ENCODE data around the gene CCDC85C.

The CCDC85C gene

GRCh38 chr14:99473458-99473857 lies 130.5 kb downstream of the CCDC85C start:
- no peak for DNase-seq (ENCODE audit: low spot score)
- in situ Hi-C loops (cut with MboI; ENCODE audit: low pct_unique_long_range_greater_than_20kb, low sequenced_read_pairs, unreplicated experiment) = no loop called here
- TF ChIP-seq CTCF (IDR thresholded peaks at IDR 0.05; ENCODE audit: extremely low read depth, insufficient read depth, missing control alignments) = no peak

GRCh38 chr14:99472937-99473336 lies 131.1 kb downstream of the CCDC85C start:
- TF ChIP-seq CTCF (IDR thresholded peaks at IDR 0.05; ENCODE audit: extremely low read depth, insufficient read depth, missing control alignments) = no peak
- DNase-seq (ENCODE audit: low spot score) = no peak
- in situ Hi-C loops (cut with MboI; ENCODE audit: low pct_unique_long_range_greater_than_20kb, low sequenced_read_pairs, unreplicated experiment) = no loop called here

DNA sequence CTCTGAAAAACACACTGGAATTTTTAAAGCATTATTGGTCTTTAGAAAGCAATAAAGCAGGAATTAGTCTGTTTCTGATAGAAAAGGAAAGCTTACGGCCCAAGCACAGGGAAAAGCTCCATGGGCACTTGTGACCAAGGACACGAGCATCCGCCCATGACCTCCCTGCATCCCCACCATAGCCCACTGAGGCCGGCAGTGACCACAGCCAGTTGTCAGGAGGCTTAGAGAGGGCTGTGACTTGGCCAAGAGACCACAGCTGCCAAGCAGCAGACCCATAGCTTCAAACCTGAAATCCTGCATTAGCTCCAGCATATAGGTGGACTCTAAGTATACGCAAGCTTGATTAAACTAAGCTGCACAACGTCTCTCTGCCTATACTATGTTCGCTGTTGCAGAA lies 132.3 kb downstream of the CCDC85C start:
- no peak for TF ChIP-seq CTCF (IDR thresholded peaks at IDR 0.05; ENCODE audit: extremely low read depth, insufficient read depth, missing control alignments)
- in situ Hi-C loops (cut with MboI; ENCODE audit: low pct_unique_long_range_greater_than_20kb, low sequenced_read_pairs, unreplicated experiment) = no loop called here
- no peak for DNase-seq (ENCODE audit: low spot score)

DNA sequence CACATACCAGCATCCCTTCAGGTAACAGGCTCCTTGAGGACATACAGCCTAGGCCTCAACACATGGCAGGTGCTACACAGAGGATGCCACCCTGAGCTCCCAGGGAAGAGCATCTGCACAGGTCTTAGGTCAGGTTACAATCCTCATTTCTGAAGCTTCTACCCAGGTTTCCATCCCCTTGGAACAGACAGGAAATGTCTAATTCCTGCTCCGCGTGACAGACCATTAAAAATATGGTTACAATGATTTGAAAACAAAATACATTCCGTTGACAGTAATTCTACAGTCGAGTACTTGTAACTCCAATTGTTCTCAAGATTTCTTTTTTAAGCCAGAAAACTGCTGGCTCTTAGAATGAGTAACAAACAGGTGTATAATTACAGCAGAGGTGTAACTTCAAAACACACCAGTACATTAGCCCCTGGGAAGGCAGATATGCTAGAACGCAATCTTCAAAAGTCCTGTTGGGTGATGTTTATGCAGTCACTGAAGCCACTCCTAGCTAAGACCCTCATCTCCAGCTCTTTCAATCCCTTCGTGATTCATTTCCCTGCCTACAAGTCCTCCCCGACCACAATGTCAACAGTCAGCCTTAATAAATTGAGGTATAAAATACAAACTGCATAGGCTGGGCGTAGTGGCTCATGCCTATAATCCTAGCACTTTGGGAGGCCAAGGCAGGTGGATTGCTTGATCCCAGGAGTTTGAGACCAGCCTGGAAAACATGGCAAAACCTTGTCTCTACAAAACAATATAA lies 135.0 kb downstream of the CCDC85C start:
- in situ Hi-C loops (cut with MboI; ENCODE audit: low pct_unique_long_range_greater_than_20kb, low sequenced_read_pairs, unreplicated experiment) = no loop called here
- DNase-seq (ENCODE audit: low spot score) = no peak
- no peak for TF ChIP-seq CTCF (IDR thresholded peaks at IDR 0.05; ENCODE audit: extremely low read depth, insufficient read depth, missing control alignments)

GRCh38 chr14:99468081-99468480 lies 135.9 kb downstream of the CCDC85C start:
- TF ChIP-seq CTCF (IDR thresholded peaks at IDR 0.05; ENCODE audit: extremely low read depth, insufficient read depth, missing control alignments) = no peak
- in situ Hi-C loops (cut with MboI; ENCODE audit: low pct_unique_long_range_greater_than_20kb, low sequenced_read_pairs, unreplicated experiment) = no loop called here
- DNase-seq (ENCODE audit: low spot score) = no peak

DNA sequence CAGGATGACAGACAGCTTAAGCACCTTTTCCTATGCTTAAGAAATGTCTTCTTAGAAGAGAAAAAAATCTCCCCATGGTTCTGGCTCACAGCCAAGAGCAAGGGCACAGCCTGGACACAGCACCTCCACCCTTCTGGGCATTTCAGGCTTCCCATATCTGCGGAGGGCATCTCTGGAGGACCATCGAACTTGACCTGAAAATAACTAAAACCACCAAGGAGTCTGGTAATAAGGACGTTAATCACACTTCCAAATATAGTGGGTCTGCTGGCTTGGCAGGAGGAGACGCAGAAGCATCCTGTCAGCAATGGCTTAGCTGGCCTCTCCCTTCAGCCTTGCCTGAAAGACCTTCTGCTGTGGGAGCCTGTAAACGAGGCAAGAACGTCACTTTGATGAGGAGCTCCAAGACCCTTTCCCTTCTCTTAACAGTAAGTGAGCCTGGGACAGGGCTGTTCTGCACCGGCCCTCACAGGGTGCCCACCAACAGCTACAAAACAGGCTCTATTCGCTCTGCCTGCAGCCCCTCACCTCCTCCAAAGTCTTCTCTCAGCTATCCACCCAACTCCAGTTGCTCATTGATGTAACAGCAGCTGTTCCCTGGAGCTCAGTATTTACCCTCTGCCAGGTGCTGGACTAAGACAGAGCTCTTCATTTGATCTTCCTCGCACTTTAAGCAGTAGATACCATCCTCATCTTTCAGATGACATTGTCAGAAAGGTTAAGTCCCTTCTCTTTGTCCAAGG lies 136.5 kb downstream of the CCDC85C start:
- TF ChIP-seq CTCF (IDR thresholded peaks at IDR 0.05; ENCODE audit: extremely low read depth, insufficient read depth, missing control alignments) = no peak
- in situ Hi-C loops (cut with MboI; ENCODE audit: low pct_unique_long_range_greater_than_20kb, low sequenced_read_pairs, unreplicated experiment) = no loop called here
- no peak for DNase-seq (ENCODE audit: low spot score)
